ENCODE data around the gene PCYT1B. TPM values are rescaled to one million over a fixed set of nuclear protein-coding genes. Genes with fewer than 3 reads are reported as not detected.
"Not testable (repeated sequence)": the region's sequence is repeated elsewhere in the genome, so short reads cannot be mapped to it uniquely, and the experiment has no call there.

Gene PCYT1B
- 1 to 10 TPM; 1.1 to 3.5 TPM for total RNA-seq
- long read RNA-seq, donor 1, partial matches to known transcripts, result 0 of 1 reads
- long read RNA-seq, donor 1, other reads (novel, unspliced or antisense), result 1 of 1 reads
- long read RNA-seq, donor 2, partial matches to known transcripts, result 0 of 1 reads
- long read RNA-seq, donor 2, other reads (novel, unspliced or antisense), result 1 of 1 reads

DNA sequence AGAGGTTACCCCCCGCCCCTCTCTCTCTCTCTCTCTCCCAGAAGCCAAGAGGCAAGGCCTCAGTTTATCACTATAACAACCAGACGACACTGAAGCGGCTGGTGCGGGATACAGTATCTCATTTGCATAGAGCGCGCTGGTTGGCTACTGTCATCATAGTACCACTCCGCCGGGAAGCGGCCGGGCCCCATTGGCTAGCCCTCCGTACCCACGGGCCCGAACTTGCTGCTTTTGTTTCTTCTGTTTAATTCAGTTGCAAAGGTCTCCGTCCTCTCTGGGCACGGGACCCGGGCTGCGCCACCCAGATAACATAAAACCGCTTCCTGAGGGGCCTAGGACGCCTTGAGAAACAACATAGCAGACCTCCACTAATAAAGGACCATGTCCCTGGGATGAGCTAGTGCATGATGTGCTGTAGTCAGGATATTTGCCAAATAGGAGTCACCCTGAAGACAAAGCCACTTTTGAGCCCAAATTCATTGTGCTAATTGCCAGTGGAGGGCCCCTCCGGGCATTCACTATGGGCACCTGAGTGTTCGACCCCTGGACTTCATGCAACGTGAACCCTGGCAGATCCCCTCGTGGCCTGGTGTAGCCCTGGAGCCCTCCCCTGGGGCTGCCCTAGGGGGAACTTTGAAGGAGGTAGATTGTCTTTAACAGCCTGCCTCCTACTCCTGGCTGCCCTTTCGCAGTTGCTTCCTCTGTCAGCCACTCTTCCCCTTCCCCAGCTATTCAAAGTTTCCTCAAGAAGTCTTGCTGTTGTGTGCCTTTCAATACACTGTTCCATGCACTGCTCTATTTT, at the start of gene PCYT1B:
Gene PCYT1B (minus strand): TSS at position 91 of the 802 bp plus-strand sequence. CDS start 242 bp downstream, outside the sequence.
- intact Hi-C loops (cut with DNase I), result no loop called here
- peak; percentile 87 for DNase-seq (ENCODE audit: low spot score)

DNA sequence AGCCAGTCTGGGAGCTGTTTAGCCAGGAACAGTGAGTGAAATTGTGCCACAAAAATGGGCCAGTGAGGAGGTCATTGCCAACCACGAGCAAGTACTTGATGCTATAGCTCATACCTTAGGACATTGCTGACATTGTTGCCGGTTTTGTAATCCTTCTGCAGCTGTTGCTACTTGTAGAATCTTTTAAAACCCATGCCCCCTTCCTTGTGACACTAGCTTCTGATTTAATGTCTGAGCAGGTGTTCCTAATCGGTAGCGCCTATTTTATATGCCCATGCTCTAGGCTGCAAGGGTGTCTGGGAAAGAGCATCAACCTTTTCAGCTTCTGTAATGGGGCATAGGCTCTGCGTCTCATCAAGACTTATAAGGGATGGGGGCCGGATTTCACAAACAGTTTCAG, 49.1 kb upstream of the PCYT1B start:
- intact Hi-C loops (cut with DNase I), result no loop called here
- no peak for DNase-seq (ENCODE audit: low spot score)

DNA sequence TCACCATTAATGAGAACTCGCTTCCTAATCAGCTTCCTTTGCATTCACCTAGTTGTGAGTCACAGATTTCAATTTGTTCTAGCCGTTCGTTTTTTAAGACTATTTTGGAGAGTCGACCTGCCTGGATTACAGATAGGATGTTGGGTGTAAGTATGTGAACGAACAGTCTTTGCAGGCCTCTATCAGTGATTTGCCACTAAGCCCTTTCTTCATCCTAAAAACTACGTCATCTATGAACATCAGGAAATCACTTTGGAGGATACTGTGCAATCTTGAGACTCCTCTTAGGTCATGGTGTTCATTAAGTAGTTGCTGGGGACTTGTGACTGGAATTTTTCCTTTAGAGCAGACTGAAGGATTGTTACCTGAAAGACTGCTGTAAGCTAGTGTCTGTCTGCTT, 47.7 kb upstream of the PCYT1B start:
- intact Hi-C loops (cut with DNase I), result no loop called here
- no peak for DNase-seq (ENCODE audit: low spot score)

DNA sequence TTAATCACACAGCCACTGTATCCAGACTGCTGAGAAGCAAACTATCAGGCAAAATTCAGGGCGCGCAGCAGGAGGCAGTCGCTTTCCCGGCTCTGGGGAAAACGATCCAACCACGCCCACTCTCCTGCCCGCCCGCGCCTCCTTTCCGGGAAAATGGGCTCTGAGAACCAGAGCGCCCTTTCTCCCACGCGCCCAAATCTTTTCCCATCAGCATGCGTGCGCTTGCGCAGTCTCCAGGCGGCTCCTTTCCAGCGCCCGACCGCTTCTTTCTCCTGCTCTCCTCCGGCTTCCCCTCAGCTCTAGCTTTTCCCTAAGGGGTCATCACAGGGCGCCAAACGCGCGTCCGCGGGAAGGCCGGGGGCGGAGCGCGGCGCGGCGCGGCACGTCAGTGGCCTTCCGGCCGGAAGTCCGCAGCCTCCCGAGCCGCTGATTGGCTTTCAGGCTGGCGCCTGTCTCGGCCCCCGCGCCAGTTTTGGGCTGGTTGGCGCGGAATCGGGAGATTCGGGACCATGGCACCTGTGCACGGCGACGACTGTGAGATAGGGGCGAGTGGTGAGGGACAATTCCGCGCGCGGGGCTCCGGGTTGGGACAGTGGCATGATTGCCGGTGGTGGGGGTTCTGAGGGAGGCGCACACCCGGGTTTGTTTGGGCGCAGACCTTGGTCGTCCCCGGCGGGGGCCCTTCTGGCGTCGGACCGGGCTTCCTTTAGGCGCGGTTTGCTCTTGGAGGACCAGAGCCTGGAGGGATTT, 46.5 kb upstream of the PCYT1B start, which contains the start of gene POLA1:
Gene POLA1 (plus strand): TSS at position 466 of the 750 bp plus-strand sequence. CDS start 44 bp downstream, at position 510.
- peak; percentile 97 for DNase-seq (ENCODE audit: low spot score)
- intact Hi-C loops (cut with DNase I), result no loop called here

DNA sequence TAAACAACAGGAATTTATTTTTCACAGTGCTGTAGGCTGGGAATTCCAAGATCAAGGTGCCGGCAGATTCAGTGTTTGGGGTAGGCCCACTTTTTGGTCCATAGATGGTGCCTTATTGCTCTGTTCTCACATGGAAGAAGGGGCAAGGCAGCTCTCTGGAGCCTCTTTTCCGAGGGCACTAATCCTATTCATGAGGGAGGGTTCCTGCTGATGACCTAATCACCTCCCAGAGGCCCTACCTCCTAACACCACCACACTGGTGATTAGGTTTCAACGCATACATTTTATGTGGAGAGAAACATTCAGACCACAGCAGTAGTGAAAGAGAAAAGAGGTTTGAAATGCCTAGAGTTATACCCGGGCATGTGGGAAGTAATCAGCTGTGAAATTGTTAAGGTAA, 45.2 kb upstream of the PCYT1B start:
- DNase-seq (ENCODE audit: low spot score), result no peak
- intact Hi-C loops (cut with DNase I), result no loop called here

DNA sequence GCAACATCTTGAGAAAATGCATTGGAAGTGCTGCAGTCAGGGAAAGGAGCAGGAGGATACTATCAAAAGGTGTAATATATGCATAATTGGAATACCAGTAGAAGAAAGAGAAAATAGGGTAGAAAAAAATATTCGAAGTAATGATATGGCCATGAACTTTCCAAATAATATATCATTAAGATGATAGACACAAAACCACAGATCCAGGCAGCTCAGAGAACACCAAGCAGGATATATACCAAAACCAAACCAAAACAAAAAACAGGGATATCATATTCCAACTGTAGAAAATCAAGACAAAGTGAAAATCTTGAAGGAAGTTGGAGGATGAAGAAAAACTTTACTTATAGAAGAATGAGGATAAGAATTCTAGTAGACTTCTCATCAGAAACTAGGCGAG, 36.9 kb upstream of the PCYT1B start:
- intact Hi-C loops (cut with DNase I), result no loop called here
- no peak for DNase-seq (ENCODE audit: low spot score)

DNA sequence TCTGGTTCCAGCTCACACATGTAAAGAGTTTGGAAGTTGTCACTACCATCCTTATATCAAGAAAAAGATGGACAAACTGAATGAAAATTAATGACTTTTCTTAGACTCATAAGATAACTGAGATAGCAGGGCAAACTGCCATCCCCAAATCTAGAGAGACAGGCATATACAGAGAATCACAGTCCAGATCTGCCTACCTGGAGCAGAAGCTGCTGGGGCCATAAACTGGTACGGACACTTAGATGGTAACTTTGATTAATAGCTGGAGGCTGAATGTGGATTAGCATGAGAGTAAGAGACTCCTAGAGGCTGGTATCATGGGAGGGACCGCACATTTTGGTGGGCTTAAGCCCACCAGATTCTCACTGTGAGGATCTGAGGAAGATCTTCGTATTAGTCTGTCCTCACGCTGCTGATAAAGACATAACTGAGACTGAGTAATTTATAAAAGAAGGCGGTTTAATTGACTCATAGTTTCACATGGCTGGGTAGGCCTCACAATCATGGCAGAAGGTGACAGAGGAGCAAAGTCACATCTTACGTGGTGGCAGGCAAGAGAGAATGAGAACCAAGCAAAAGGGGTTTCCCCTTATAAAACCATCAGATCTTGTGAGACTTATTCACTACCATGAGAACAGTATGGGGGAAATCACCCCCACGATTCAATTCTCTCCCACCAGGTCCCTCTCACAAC, 35.7 kb upstream of the PCYT1B start:
- intact Hi-C loops (cut with DNase I), result no loop called here
- no peak for DNase-seq (ENCODE audit: low spot score)

DNA sequence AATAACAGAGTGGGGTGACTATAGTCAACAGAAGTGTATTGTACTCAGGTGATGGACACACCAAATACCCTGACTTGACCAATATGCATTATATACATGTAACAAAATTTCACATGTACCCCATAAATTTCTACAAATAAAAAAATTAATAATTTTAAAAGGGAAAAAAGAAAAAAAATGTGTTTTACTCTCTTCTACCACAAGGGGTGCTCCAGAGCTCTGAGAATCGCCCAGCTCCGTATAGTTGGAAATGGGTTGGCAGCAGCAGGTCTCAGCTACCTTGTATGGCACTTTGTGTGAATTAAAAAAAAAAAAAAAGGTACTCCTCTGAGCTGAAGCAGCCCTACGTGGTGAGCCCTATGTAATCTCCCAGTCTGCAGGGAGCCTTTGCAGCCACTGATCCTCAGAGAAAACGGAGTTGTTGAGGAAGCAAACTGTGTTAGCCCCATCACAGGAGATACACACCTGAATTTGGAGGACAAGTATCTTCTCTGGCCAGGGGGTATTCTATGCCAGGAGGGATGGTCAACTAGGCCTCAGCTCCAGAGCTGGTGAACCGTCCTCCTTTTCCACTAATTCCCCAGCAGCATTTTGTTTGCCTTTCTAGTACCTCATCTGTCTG, 29.4 kb upstream of the PCYT1B start:
- intact Hi-C loops (cut with DNase I), result no loop called here

DNA sequence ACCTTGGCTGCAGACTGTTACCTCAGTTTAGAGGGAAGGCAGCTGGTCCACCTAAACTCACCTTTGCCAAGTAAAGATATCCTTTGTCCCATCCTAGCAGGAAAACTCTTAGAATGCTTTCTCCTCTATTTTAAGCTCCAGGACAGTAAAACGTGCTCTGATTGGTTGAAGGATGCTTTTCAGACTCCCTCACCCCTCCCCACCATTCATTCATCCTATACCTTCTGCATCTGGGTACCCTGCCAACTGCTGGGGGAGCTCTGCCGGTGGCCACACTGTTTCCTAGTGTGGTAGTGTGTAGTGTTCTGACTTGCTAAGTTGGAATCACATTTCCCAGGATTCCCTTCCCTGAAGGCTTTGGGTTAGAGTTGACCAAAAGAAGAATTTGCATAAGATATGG, 26.3 kb upstream of the PCYT1B start:
- no peak for DNase-seq (ENCODE audit: low spot score)
- intact Hi-C loops (cut with DNase I), result no loop called here

More for the DNA sequence above, 29.4 kb upstream of the PCYT1B start:
- DNase-seq (ENCODE audit: low spot score), result no peak

DNA sequence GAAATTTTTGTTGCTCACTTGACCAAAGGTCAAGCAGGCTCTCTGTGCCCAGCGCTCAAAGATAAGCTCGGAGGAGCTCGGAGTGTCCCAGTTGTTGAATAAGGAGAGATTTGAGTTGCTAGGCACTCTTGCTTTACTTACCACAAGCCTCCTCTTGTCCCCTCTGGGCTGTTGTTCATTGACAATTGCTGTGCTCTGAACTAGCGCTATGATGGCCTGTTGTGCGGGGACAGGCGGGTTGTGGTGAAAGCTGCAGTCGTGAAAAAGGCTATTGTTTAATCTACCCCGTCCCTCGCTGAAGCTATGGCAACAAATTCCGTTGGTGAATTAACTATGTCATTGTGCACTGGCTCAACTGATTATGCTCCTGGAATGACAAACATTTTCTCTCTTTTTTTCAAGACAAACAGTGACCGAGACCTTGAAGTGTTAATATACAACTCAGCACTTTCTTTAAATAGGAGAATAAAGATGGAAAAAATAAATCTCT, 25.6 kb upstream of the PCYT1B start:
- intact Hi-C loops (cut with DNase I), result no loop called here

DNA sequence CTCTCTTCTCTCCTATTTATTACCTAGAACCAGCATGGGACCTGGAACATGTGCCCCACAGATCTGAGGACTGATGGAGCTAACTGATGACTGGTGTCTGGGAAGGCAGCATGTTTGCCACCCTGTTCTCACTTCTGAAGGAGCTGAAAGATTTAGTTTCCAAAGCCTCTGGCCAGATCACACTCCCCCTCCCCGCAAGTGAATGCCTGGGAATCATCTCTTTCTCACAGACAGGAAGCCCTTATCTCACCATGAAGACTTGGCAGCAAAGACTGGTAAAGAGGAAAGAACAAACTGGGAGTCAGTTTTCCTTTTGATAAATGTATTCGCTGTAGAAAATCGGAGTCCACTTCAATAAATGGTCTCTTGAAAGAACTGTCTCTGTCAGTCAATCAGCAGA, 21.0 kb upstream of the PCYT1B start:
- no peak for DNase-seq (ENCODE audit: low spot score)
- intact Hi-C loops (cut with DNase I), result no loop called here

More for the DNA sequence above, 25.6 kb upstream of the PCYT1B start:
- DNase-seq (ENCODE audit: low spot score), result no peak

DNA sequence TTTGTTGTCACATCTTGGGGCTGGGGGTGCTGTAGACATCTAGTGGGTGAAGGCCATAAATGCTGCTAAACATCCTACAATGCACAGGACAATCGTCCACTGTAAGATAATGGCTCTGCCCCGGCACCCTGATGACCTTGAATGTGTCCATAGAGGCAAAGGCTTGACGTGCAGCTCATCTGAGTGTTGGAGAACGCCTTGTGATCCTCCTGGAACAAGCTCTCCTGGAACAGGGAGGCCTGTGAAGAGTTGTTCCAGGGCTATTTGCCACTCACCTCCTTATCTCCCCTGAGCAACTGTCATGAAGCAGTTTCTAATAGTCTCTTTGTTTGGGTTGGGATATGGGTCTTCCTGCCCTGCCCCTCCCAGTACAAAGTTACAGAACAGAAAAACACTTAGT, 15.2 kb upstream of the PCYT1B start:
- intact Hi-C loops (cut with DNase I), result no loop called here
- no peak for DNase-seq (ENCODE audit: low spot score)

DNA sequence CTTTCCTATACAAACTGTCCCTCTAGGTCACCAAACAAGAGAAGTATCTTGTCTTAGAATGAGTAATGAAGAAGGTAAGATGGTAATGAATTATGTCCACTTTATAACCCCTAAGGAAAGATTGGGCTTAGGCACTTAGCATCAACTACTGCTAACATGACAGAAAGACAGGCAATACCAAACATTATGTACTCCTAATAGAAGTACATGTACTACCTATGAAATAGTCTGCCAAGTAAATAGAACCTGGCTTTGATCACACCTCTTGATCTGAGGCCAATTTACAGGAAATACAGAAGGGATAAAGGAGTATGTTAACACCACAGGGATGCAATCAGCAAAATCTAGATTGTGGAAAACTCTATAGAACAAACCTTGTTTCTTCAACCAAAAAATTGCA, 14.1 kb upstream of the PCYT1B start:
- DNase-seq (ENCODE audit: low spot score), result no peak
- intact Hi-C loops (cut with DNase I), result no loop called here

DNA sequence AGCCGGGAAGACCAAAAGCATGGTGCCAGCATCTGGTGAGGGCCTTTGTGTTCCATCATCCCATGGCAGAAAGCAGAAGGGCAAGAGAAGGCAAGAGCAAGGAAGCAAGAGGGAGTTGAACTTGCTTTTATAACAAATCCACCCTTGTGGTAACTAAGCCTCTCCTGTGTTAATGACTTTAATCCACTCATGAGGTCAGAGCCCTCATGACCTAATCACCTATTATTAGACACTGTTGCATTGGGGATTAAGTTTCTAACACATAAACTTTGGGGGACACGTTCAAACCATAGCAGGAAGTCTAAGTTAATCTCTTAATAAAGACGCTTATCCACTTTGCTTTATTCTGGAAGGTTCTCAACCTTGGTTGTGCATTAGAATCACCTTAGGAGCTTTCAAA, 12.5 kb upstream of the PCYT1B start:
- no peak for DNase-seq (ENCODE audit: low spot score)
- intact Hi-C loops (cut with DNase I), result no loop called here

DNA sequence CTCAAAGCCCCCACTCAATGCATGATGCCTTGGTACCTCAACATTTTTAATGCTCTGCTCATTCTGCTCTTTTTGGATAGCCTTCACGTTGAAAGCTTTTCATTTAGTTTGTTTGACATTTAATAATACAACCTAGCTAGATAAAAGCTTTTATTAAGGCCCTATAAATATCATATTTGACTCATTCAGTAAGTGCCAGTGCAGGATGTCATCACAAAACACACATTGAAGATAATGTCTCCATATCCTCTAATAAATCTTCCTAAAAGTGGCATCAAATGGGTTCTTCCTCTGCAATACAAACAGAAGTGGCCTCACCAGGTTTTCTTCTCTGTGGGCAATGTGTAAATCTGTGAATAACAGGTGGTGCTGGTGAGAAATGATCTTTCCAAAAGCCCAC, 12.0 kb upstream of the PCYT1B start:
- no peak for DNase-seq (ENCODE audit: low spot score)
- intact Hi-C loops (cut with DNase I), result no loop called here

DNA sequence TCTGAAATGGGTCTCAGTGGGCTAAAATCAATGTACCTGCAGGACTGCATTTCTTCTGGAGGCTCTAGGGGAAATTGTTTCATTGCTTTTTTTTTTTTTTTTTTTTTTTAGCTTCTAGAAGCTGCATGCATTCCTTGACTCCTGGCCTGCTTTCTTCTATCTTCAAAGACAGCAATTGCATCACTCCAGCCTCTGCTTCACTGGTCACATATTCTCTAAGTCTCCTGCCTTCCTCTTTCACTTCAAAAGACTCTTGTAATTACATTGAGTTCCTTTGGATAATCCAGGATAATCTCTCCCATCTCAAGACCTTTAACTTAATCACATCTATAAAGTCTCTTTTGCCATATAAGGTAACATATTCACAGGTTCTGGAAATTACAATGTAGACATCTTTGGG, 11.3 kb upstream of the PCYT1B start:
- intact Hi-C loops (cut with DNase I), result no loop called here

DNA sequence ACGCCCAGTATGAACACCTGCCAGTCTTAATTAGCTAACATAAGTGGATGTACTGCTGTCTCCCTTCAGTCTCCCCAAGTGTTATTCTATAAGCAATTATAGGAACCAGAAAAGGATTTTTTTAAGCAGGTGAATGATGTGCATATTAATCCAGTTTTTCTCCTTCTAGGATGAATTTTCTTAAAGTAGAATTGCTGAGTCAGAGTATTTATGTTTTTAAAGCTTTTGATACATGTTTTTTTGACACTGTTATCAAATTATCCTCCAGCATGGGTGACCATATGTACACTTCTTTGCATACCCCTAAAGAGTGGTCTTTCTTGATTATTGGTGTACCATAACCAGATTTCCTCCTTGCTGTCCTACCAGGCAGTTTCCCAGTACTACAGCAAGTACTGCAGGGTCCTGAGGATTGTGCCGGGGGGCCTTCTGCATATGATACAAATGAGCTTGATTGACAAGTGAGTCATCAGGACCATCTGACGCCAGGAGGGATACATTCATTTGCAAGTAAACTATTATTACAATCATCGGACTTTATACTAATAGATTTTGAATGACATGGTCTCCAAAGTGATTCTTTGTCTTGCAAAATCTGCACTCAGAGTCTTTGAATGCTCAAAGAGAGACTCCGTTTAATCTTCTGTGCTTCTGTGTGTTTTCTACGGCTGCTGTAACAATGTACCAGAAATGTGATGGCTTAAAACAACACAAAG, 10.7 kb upstream of the PCYT1B start:
- no peak for DNase-seq (ENCODE audit: low spot score)
- intact Hi-C loops (cut with DNase I), result no loop called here

More for the DNA sequence above, 11.3 kb upstream of the PCYT1B start:
- no peak for DNase-seq (ENCODE audit: low spot score)

DNA sequence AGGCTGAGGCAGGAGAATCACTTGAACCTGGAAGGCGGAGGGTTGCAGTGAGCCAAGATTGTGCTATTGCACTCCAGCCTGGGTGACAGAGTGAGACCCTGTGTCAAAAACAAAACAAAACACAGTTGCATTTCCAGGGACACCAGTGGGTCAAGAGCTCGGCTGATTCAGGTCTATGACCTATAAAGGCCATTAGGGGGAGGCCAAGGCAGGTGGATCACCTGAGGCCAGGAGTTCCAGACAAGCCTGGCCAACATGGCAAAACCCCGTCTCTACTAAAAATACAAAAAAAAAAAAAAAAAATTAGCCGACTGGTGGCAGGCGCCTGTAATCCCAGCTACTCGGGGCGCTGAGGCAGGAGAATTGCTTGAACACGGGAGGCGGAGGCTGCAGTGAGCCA, 8.5 kb upstream of the PCYT1B start:
- intact Hi-C loops (cut with DNase I); DNase-seq (ENCODE audit: low spot score): not testable (repeated sequence)
